Fibroblast of lung (primary cell): Measurements from ENCODE around the gene NT5E. TPM values are rescaled to one million over a fixed set of nuclear protein-coding genes. Genes with fewer than 3 reads are reported as not detected.
A peak's percentile ranks its signal among the peaks of the same experiment; 100 is the strongest.

Experiments used
- DNase-seq, 2 donors: peaks; one replicate each; pipeline versions ENCODE4 v3.0.0 to v3.0.0-alpha.2; 2010; ENCODE audit warnings: low read depth in 2 of 2
- H2AFZ ChIP-seq: 2 replicates; pipeline ENCODE4 v1.5.1; 2012; ENCODE audit warnings: low read length, control low read depth, inconsistent platforms
- H3K27ac ChIP-seq: 2 replicates; pipeline ENCODE4 v1.5.1; 2011; ENCODE audit warnings: low read length, control low read depth; ENCODE audit not compliant: insufficient read depth
- H3K27me3 ChIP-seq: 2 replicates; pipeline ENCODE4 v1.5.1; 2011; ENCODE audit warnings: mild to moderate bottlenecking, low read length; ENCODE audit not compliant: control insufficient read depth, insufficient read depth
- H3K36me3 ChIP-seq: 2 replicates; pipeline ENCODE4 v1.5.1; 2011; ENCODE audit warnings: low read length; ENCODE audit not compliant: control insufficient read depth, insufficient read depth
- H3K4me1 ChIP-seq: 2 replicates; pipeline ENCODE4 v1.5.1; 2011; ENCODE audit warnings: low read length; ENCODE audit not compliant: control insufficient read depth, insufficient read depth; ENCODE audit errors: extremely low read depth
- H3K4me2 ChIP-seq: 2 replicates; pipeline ENCODE4 v1.5.1; 2011; ENCODE audit warnings: low read length, control low read depth; ENCODE audit not compliant: insufficient read depth; ENCODE audit errors: extremely low read depth
- H3K4me3 ChIP-seq, 4 experiments: fragments of 200-600 bp in 1 of 4; sonication (generic) in 1 of 4; replicated peaks in 1 of 4; 2 replicates each; pipeline ENCODE4 v1.5.1; 2011 to 2016; ENCODE audit warnings: low read length in 4 of 4, low read depth in 3 of 4, mild to moderate bottlenecking in 3 of 4, control low read depth in 2 of 4, inconsistent platforms in 1 of 4, mixed read lengths in 1 of 4; ENCODE audit not compliant: insufficient read depth in 1 of 4; ENCODE audit errors: control extremely low read depth in 1 of 4
- H3K79me2 ChIP-seq: 2 replicates; pipeline ENCODE4 v1.5.1; 2012; ENCODE audit warnings: mild to moderate bottlenecking, low read length, inconsistent platforms; ENCODE audit not compliant: control insufficient read depth, insufficient read depth
- H3K9ac ChIP-seq: 2 replicates; pipeline ENCODE4 v1.5.1; 2011; ENCODE audit warnings: mild to moderate bottlenecking, low read length, control low read depth; ENCODE audit not compliant: insufficient read depth
- H3K9me3 ChIP-seq: 2 replicates; pipeline ENCODE4 v1.5.1; 2012; ENCODE audit warnings: low read depth, low read length; ENCODE audit not compliant: control insufficient read depth, insufficient read depth
- H4K20me1 ChIP-seq: 2 replicates; pipeline ENCODE4 v1.5.1; 2011; ENCODE audit warnings: low read length; ENCODE audit not compliant: control insufficient read depth, insufficient read depth; ENCODE audit errors: extremely low read depth
- EZH2 ChIP-seq: IDR thresholded peaks from 2 replicates; pipeline ENCODE4 v1.5.1; 2012; ENCODE audit warnings: low read length, control low read depth, mild to moderate bottlenecking; ENCODE audit errors: missing control alignments
- polyA plus RNA-seq, 2 donors: library from polyadenylated mRNA; depleted of rRNA in 1 of 2; stranded (reverse) in 1 of 2; unstranded in 1 of 2; fragments of >200 nt; gene quantifications; 2 replicates each; pipeline ENCODE4 v1.2.1, GENCODE V29; 2011 to 2012; ENCODE audit warnings: missing spikeins in 1 of 2
- total RNA-seq: library from RNA; depleted of rRNA; stranded (reverse); fragments of >200 nt; gene quantifications from 2 replicates; pipeline ENCODE4 v1.2.1, GENCODE V29; 2014
- TF ChIP-seq, protein P1 (sequence below), 2 donors: IDR thresholded peaks in 1 of 2; conservative IDR thresholded peaks in 1 of 2; 1 replicate in 1 of 2; 2 replicates in 1 of 2; pipeline ENCODE4 v1.5.1; 2011 to 2012; ENCODE audit warnings: low read length in 2 of 2, control low read depth in 1 of 2, inconsistent platforms in 1 of 2, low read depth in 1 of 2, mild to moderate bottlenecking in 1 of 2

The NT5E gene
- total and polyA plus RNA-seq, 2 donors (not counting 1 experiment from before 2014, with no cell fraction given), result 217 to 257 TPM

DNA sequence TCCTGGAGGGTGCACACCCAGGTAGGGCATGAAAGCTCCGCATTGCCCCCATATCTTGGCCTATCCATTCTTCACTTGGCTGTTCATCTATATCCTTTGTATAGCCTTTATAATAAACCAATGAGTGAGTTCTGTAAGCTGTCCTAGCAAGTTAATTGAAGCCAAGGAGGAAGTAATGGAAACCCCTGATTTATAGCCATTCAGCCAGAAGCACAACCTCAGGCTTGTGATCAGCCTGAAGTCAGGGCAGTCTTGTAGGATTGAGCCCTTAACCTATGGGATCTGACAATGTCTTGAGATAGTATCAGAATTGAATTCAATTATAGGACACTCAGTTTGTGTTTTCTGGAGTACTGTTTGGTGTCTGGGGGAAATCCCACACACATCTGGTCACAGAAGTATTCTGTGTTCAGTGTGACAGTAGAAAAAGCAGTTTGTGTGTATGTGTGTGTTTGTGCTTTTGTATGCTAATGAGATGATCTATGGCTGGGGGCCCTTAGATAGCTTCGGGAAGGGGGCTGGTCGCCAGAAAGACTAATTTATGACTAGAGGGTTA lies 5.7 kb downstream of the NT5E start:
- Histone ChIP-seq H3K36me3 (no peaks in the 10 kb centered on the region), H3K9ac (no peak overlapping the region), H3K27ac (no peak overlapping the region), H2AFZ (no peak overlapping the region), H3K79me2 (peaks cover 88% of the 10 kb centered on the region), H3K9me3 (no peaks in the 10 kb centered on the region), H3K27me3 (no peaks in the 10 kb centered on the region), H4K20me1 (no peaks in the 10 kb centered on the region), H3K4me2 (no peak overlapping the region), H3K4me1 (peaks cover 34% of the 10 kb centered on the region), H3K4me3 (no peak overlapping the region)
- no peak for DNase-seq
- TF ChIP-seq EZH2, result no peak
- TF ChIP-seq, protein P1, sequence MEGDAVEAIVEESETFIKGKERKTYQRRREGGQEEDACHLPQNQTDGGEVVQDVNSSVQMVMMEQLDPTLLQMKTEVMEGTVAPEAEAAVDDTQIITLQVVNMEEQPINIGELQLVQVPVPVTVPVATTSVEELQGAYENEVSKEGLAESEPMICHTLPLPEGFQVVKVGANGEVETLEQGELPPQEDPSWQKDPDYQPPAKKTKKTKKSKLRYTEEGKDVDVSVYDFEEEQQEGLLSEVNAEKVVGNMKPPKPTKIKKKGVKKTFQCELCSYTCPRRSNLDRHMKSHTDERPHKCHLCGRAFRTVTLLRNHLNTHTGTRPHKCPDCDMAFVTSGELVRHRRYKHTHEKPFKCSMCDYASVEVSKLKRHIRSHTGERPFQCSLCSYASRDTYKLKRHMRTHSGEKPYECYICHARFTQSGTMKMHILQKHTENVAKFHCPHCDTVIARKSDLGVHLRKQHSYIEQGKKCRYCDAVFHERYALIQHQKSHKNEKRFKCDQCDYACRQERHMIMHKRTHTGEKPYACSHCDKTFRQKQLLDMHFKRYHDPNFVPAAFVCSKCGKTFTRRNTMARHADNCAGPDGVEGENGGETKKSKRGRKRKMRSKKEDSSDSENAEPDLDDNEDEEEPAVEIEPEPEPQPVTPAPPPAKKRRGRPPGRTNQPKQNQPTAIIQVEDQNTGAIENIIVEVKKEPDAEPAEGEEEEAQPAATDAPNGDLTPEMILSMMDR (conservative IDR thresholded peaks at IDR 0.05 in 1 of 2, IDR thresholded peaks at IDR 0.05 in 1 of 2; ENCODE audit: low read depth in 1 of 2, low read length in 2 of 2), result no peak

- Histone ChIP-seq H3K4me1 (peaks cover 41% of the 10 kb centered on the region), H3K79me2 (peaks cover 88% of the 10 kb centered on the region), H2AFZ (no peak overlapping the region), H3K4me3 (no peak overlapping the region), H3K9me3 (no peaks in the 10 kb centered on the region), H3K27ac (no peak overlapping the region), H4K20me1 (no peaks in the 10 kb centered on the region), H3K36me3 (no peaks in the 10 kb centered on the region), H3K9ac (no peak overlapping the region), H3K4me2 (peak overlapping the region; percentile 5), H3K27me3 (no peaks in the 10 kb centered on the region)
- DNase-seq, result no peak
- TF ChIP-seq, protein P1 (conservative IDR thresholded peaks at IDR 0.05 in 1 of 2, IDR thresholded peaks at IDR 0.05 in 1 of 2; ENCODE audit: low read depth in 1 of 2, low read length in 2 of 2), result no peak
- TF ChIP-seq EZH2, result no peak
Observed at GRCh38 chr6:85456782-85457181, 6.9 kb downstream of the NT5E start.

DNA sequence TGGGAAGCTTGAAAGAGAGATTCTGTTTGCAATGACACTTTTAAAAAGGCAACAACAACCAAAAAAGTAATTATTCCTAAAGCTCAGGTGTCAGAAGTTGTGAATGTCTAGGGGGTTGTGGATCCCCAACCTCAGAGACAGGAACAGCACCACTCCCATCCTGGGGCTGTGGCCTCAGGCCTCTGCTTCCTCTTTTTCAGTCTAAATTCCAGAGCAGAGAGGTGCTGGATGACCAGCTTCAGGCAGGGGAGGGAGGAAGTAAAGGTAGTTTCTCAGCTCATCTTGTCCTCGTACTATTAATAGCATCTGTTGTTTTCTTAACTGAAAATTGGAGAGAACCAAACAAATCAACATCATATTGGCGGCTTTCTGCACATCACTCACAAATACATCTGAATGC lies 8.3 kb downstream of the NT5E start:
- no peak for DNase-seq
- peak overlapping the region; percentile 5 for H3K4me2 ChIP-seq
- no peak overlapping the region for H2AFZ ChIP-seq
- no peaks in the 10 kb centered on the region for H3K9me3 ChIP-seq
- H3K27ac ChIP-seq, result peak overlapping the region; percentile 6
- peaks cover 85% of the 10 kb centered on the region for H3K79me2 ChIP-seq
- H4K20me1 ChIP-seq, result no peaks in the 10 kb centered on the region
- H3K9ac ChIP-seq, result no peak overlapping the region
- no peaks in the 10 kb centered on the region for H3K27me3 ChIP-seq
- H3K4me1 ChIP-seq, result peaks cover 45% of the 10 kb centered on the region
- TF ChIP-seq, protein P1 (conservative IDR thresholded peaks at IDR 0.05 in 1 of 2, IDR thresholded peaks at IDR 0.05 in 1 of 2; ENCODE audit: low read depth in 1 of 2, low read length in 2 of 2), result no peak
- TF ChIP-seq EZH2, result no peak
- H3K36me3 ChIP-seq, result no peaks in the 10 kb centered on the region
- no peak overlapping the region for H3K4me3 ChIP-seq
